ENCODE results near the gene TM9SF1. TPM values are rescaled to one million over a fixed set of nuclear protein-coding genes. Genes with fewer than 3 reads are reported as not detected.

TM9SF1 gene
- total RNA-seq (2014; rRNA removed; shearing (Covaris generic)) = 91.9 and 98.7 TPM in 2 replicates

GRCh38 chr14:24195186-24196070 is at the start of gene TM9SF1:
TM9SF1 (minus strand) TSS chr14:24195441; CDS start chr14:24195019, 422 bp downstream.
- DNase-seq (ENCODE audit: low read depth) = peak; percentile 95

- DNase-seq (ENCODE audit: low read depth) = peak; percentile 59
Observed at GRCh38 chr14:24243336-24243836, 48.1 kb upstream of the TM9SF1 start.

GRCh38 chr14:24241829-24242443 is 46.7 kb upstream of the TM9SF1 start:
- peak; percentile 95 for DNase-seq (ENCODE audit: low read depth)

GRCh38 chr14:24240110-24240918 is 45.1 kb upstream of the TM9SF1 start:
- no peak for DNase-seq (ENCODE audit: low read depth)

- no peak for DNase-seq (ENCODE audit: low read depth)
Observed at GRCh38 chr14:24238527-24239037, 43.3 kb upstream of the TM9SF1 start.

- DNase-seq (ENCODE audit: low read depth) = no peak
Observed at GRCh38 chr14:24238123-24238522, 42.9 kb upstream of the TM9SF1 start.

GRCh38 chr14:24237463-24237955 is 42.3 kb upstream of the TM9SF1 start:
- no peak for DNase-seq (ENCODE audit: low read depth)

GRCh38 chr14:24236689-24237462 is 41.6 kb upstream of the TM9SF1 start:
- DNase-seq (ENCODE audit: low read depth) = no peak

- no peak for DNase-seq (ENCODE audit: low read depth)
Observed at GRCh38 chr14:24235804-24236688, 40.8 kb upstream of the TM9SF1 start.

GRCh38 chr14:24234095-24235005 is 39.1 kb upstream of the TM9SF1 start:
- no peak for DNase-seq (ENCODE audit: low read depth)

- DNase-seq (ENCODE audit: low read depth) = no peak
Observed at GRCh38 chr14:24233538-24233866, 38.3 kb upstream of the TM9SF1 start.

GRCh38 chr14:24232645-24233537 is 37.6 kb upstream of the TM9SF1 start, which contains the start of gene GMPR2:
GMPR2 (plus strand) TSS chr14:24232929; CDS start chr14:24233254, 325 bp downstream.
- DNase-seq (ENCODE audit: low read depth) = peak; percentile 26

GRCh38 chr14:24232121-24232644 is 36.9 kb upstream of the TM9SF1 start, which contains the start of gene NEDD8:
NEDD8 (minus strand) TSS chr14:24232367; CDS start chr14:24232267, 100 bp downstream.
- DNase-seq (ENCODE audit: low read depth) = peak; percentile 96

GRCh38 chr14:24231263-24232120 is 36.3 kb upstream of the TM9SF1 start:
- no peak for DNase-seq (ENCODE audit: low read depth)

GRCh38 chr14:24228902-24229301 is 33.7 kb upstream of the TM9SF1 start:
- DNase-seq (ENCODE audit: low read depth) = no peak

GRCh38 chr14:24226473-24226872 is 31.2 kb upstream of the TM9SF1 start:
- DNase-seq (ENCODE audit: low read depth) = no peak

All from Daoy (cell line).